ENCODE results near the gene RBBP4. TPM values are rescaled to one million over a fixed set of nuclear protein-coding genes. Genes with fewer than 3 reads are reported as not detected.
A peak's percentile ranks its signal among the peaks of the same experiment; 100 is the strongest.
"Not testable (repeated sequence)": the region's sequence is repeated elsewhere in the genome, so short reads cannot be mapped to it uniquely, and the experiment has no call there.

Gene RBBP4
- total RNA-seq, 4 donors from 2014 or later = 40.4 to 117 (median 67.7) TPM

GRCh38 chr1:32693455-32694174 lies 42.6 kb downstream of the RBBP4 start:
- Histone ChIP-seq H3K27me3 (no peaks in the 10 kb centered on the region), H3K9me3 (no peaks in the 10 kb centered on the region), H3K27ac (peak overlapping the region; percentile 25 to 74 (median 64)), H3K4me1 (peaks cover 0 to 22% (median 12%) of the 10 kb centered on the region in 4 donors), H3K36me3 (no peaks in the 10 kb centered on the region), H3K4me3 (no peak overlapping the region)
- TF ChIP-seq CTCF (IDR thresholded peaks at IDR 0.05) (no peak), EP300 (IDR thresholded peaks at IDR 0.05; ENCODE audit: low read depth) (no peak), POLR2A (IDR thresholded peaks at IDR 0.05) (no peak), POLR2AphosphoS5 (IDR thresholded peaks at IDR 0.05) (no peak)
- WGBS, 2 donors (ENCODE audit: low coverage in 1 of 2) = 75 to 80% methylated on average over 6 of the region's 6 CpGs
- DNase-seq = no peak
- in situ Hi-C loops (cut with MboI; ENCODE audit: low pct_ligation_motif_present in 1 of 4, low pct_unique_long_range_greater_than_20kb in 1 of 4, low sequenced_read_pairs in 3 of 4) (no loop called here), intact Hi-C loops (cut with DNase I; ENCODE audit: low total_unique reads) (no loop called here)

GRCh38 chr1:32695098-32695904 lies 44.3 kb downstream of the RBBP4 start:
- peak; percentile 56 for DNase-seq
- no peaks in the 10 kb centered on the region for H3K27me3 ChIP-seq
- peak overlapping the region; percentile 47 to 74 (median 64) for H3K27ac ChIP-seq
- in situ Hi-C loops (cut with MboI; ENCODE audit: low pct_ligation_motif_present in 1 of 4, low pct_unique_long_range_greater_than_20kb in 1 of 4, low sequenced_read_pairs in 3 of 4) (no loop called here), intact Hi-C loops (cut with DNase I; ENCODE audit: low total_unique reads) (no loop called here)
- no peaks in the 10 kb centered on the region for H3K36me3 ChIP-seq
- peaks cover 0 to 22% (median 12%) of the 10 kb centered on the region in 4 donors for H3K4me1 ChIP-seq
- no peaks in the 10 kb centered on the region for H3K9me3 ChIP-seq
- H3K4me3 ChIP-seq = no peak overlapping the region
- 57% methylated on average over 17 of the region's 17 CpGs; no CpG with 5 or more reads in 1 of the 2 donors for WGBS, 2 donors (ENCODE audit: low coverage in 1 of 2)
- no peak for TF ChIP-seq EP300 (IDR thresholded peaks at IDR 0.05; ENCODE audit: low read depth)
- no peak for TF ChIP-seq POLR2A (IDR thresholded peaks at IDR 0.05)
- TF ChIP-seq CTCF (IDR thresholded peaks at IDR 0.05) = no peak
- no peak for TF ChIP-seq POLR2AphosphoS5 (IDR thresholded peaks at IDR 0.05)

- in situ Hi-C loops (cut with MboI; ENCODE audit: low pct_ligation_motif_present in 1 of 4, low pct_unique_long_range_greater_than_20kb in 1 of 4, low sequenced_read_pairs in 3 of 4) = no loop called here
Measured at GRCh38 chr1:32696041-32696440, 45.0 kb downstream of the RBBP4 start.

GRCh38 chr1:32696996-32697395 lies 46.0 kb downstream of the RBBP4 start:
- H3K9me3 ChIP-seq; in situ Hi-C loops (cut with MboI; ENCODE audit: low pct_ligation_motif_present in 1 of 4, low pct_unique_long_range_greater_than_20kb in 1 of 4, low sequenced_read_pairs in 3 of 4); DNase-seq; H3K36me3 ChIP-seq; intact Hi-C loops (cut with DNase I; ENCODE audit: low total_unique reads); H3K27ac ChIP-seq; H3K4me3 ChIP-seq; H3K27me3 ChIP-seq: not testable (repeated sequence)
- 93 to 100% methylated on average over 2 to 8 of the region's 8 CpGs for WGBS, 2 donors (ENCODE audit: low coverage in 1 of 2)
- peaks cover 11 to 37% (median 26%) of the 10 kb centered on the region in 4 donors for H3K4me1 ChIP-seq

More at GRCh38 chr1:32696041-32696440, 45.0 kb downstream of the RBBP4 start:
- Histone ChIP-seq H3K4me1 (peaks cover 2 to 27% (median 16%) of the 10 kb centered on the region in 4 donors), H3K27me3 (no peaks in the 10 kb centered on the region), H3K27ac (peak overlapping the region in 2 of 4 donors; percentile 47 to 57), H3K4me3 (no peak overlapping the region), H3K9me3 (no peaks in the 10 kb centered on the region), H3K36me3 (no peaks in the 10 kb centered on the region)
- intact Hi-C loops (cut with DNase I; ENCODE audit: low total_unique reads) = no loop called here
- TF ChIP-seq EP300 (IDR thresholded peaks at IDR 0.05; ENCODE audit: low read depth) = no peak
- no peak for TF ChIP-seq POLR2AphosphoS5 (IDR thresholded peaks at IDR 0.05)
- TF ChIP-seq CTCF (IDR thresholded peaks at IDR 0.05) = no peak
- no peak for TF ChIP-seq POLR2A (IDR thresholded peaks at IDR 0.05)
- no peak for DNase-seq
- WGBS, 2 donors (ENCODE audit: low coverage in 1 of 2) = 91 to 100% methylated on average over 1 to 9 of the region's 9 CpGs

Data from transverse colon (tissue), 4 donors.